HCT116 (cell line): ENCODE data around the gene GAK. TPM values are rescaled to one million over a fixed set of nuclear protein-coding genes. Genes with fewer than 3 reads are reported as not detected.

Experiments
- ATAC-seq: fragments of 200-7000 bp; cut with Tn5 transposase; 2 replicates; pipeline ENCODE4 v1.9.1; 2020; ENCODE audit warnings: mild to moderate bottlenecking, moderate library complexity
- BruUV-seq: library from RNA; stranded (reverse); fragments of 400-500 nt; replicated peaks from 2 replicates; lab custom pipeline; 2021; lab: Mats Ljungman, UMichigan
- CTCF ChIA-PET: fragments of 300-600 bp; sonication (Branson Sonifier 250); formaldehyde crosslinking; loops from one replicate; lab custom pipeline; 2021; ENCODE audit warnings: antibody characterized with exemption; lab: Charles Lee
- POLR2A ChIA-PET: fragments of 300-600, 350-600 bp; sonication (Branson Sonifier 250); formaldehyde crosslinking; loops from one replicate; lab custom pipeline; 2021; ENCODE audit warnings: antibody characterized with exemption; lab: Charles Lee
- RAD21 ChIA-PET, 2 experiments: fragments of 300-600 bp; sonication (Branson Sonifier 250); formaldehyde crosslinking; loops; one replicate each; lab custom pipeline; 2023; ENCODE audit warnings: low total read pairs in 2 of 2; ENCODE audit not compliant: uncharacterized antibody in 2 of 2, unreplicated experiment in 2 of 2, low non-redundant PET in 1 of 2; lab: Charles Lee
- DNase-seq: peaks from one replicate; pipeline ENCODE4 v3.0.0-alpha.2; 2010; ENCODE audit warnings: low read depth, low spot score
- H2AFZ ChIP-seq: fragments of 200-600 bp; shearing (Covaris generic), sonication (generic); 2 replicates; pipeline ENCODE4 v1.6.1; 2017; ENCODE audit warnings: low read depth, mixed run types, mixed read lengths, antibody characterized with exemption, low read length; ENCODE audit not compliant: poor library complexity, severe bottlenecking
- H3K27ac ChIP-seq: 2 replicates; pipeline ENCODE4 v1.5.1; 2012; ENCODE audit warnings: low read depth, low read length
- H3K27me3 ChIP-seq: fragments of 200-600 bp; sonication (generic); 2 replicates; pipeline ENCODE4 v1.6.1; 2016; ENCODE audit warnings: mixed run types, low read length, mixed read lengths; ENCODE audit not compliant: insufficient read depth
- H3K36me3 ChIP-seq, 2 experiments: fragments of 200-500 bp in 1 of 2; fragments of 200-600 bp in 1 of 2; sonication (Bioruptor generic) in 1 of 2; sonication (generic) in 1 of 2; 2 replicates each; pipeline versions ENCODE4 v1.5.1 to v1.6.1; 2014 to 2016; ENCODE audit warnings: low read length in 2 of 2, inconsistent platforms in 1 of 2, mixed read lengths in 1 of 2, mixed run types in 1 of 2; ENCODE audit not compliant: insufficient read depth in 2 of 2, control insufficient read depth in 1 of 2
- H3K4me1 ChIP-seq, 2 experiments: fragments of 200-600 bp in 1 of 2; sonication (generic) in 1 of 2; 2 replicates each; pipeline versions ENCODE4 v1.5.1 to v1.6.1; 2012 to 2017; ENCODE audit warnings: low read length in 2 of 2, inconsistent platforms in 1 of 2, mild to moderate bottlenecking in 1 of 2, mixed read lengths in 1 of 2, mixed run types in 1 of 2, moderate library complexity in 1 of 2; ENCODE audit not compliant: insufficient read depth in 2 of 2, control insufficient read depth in 1 of 2
- H3K4me2 ChIP-seq: fragments of 200-600 bp; sonication (generic); 2 replicates; pipeline ENCODE4 v1.6.1; 2017; ENCODE audit warnings: mixed run types, low read length, mixed read lengths
- H3K4me3 ChIP-seq, 2 experiments: fragments of 200-600 bp in 1 of 2; sonication (generic) in 1 of 2; replicated peaks in 1 of 2; 2 replicates each; pipeline ENCODE4 v1.5.1; 2011 to 2016; ENCODE audit warnings: low read length in 2 of 2, control low read depth in 1 of 2, low read depth in 1 of 2, mild to moderate bottlenecking in 1 of 2, mixed read lengths in 1 of 2, mixed run types in 1 of 2
- H3K79me2 ChIP-seq: fragments of 200-600 bp; sonication (generic); 2 replicates; pipeline ENCODE4 v1.6.1; 2017; ENCODE audit warnings: mild to moderate bottlenecking, mixed run types, low read length, moderate library complexity, mixed read lengths; ENCODE audit not compliant: insufficient read depth
- H3K9ac ChIP-seq: fragments of 200-600 bp; sonication (generic); 2 replicates; pipeline ENCODE4 v1.6.1; 2016; ENCODE audit warnings: low read length, mixed read lengths
- H3K9me2 ChIP-seq: fragments of 200-600 bp; sonication (generic), shearing (Covaris generic); 2 replicates; pipeline ENCODE4 v1.6.1; 2017; ENCODE audit warnings: mixed run types, mild to moderate bottlenecking, moderate library complexity; ENCODE audit not compliant: insufficient read depth
- H3K9me3 ChIP-seq, 2 experiments: fragments of 200-500 bp in 1 of 2; fragments of 200-600 bp in 1 of 2; sonication (Bioruptor generic) in 1 of 2; sonication (generic) in 1 of 2; 2 replicates each; pipeline ENCODE4 v1.6.1; 2014 to 2017; ENCODE audit warnings: low read length in 2 of 2, mixed read lengths in 2 of 2, inconsistent platforms in 1 of 2, low read depth in 1 of 2, mild to moderate bottlenecking in 1 of 2, mixed run types in 1 of 2, moderate library complexity in 1 of 2; ENCODE audit not compliant: control insufficient read depth in 1 of 2, insufficient read depth in 1 of 2
- H4K20me1 ChIP-seq: fragments of 200-600 bp; sonication (generic), shearing (Covaris generic); 2 replicates; pipeline ENCODE4 v1.6.1; 2017; ENCODE audit warnings: mixed run types, mild to moderate bottlenecking, moderate library complexity; ENCODE audit not compliant: insufficient read depth
- ATF3 ChIP-seq: IDR thresholded peaks from 2 replicates; pipeline ENCODE4 v1.6.1; 2012
- CBX3 ChIP-seq: IDR thresholded peaks from 2 replicates; pipeline ENCODE4 v1.6.1; 2012; ENCODE audit warnings: low read depth
- CEBPB ChIP-seq: IDR thresholded peaks from 2 replicates; pipeline ENCODE4 v1.6.1; 2012; ENCODE audit warnings: low read depth
- CTCF ChIP-seq, 3 experiments: fragments of 200-600 bp in 1 of 3; sonication (generic) in 1 of 3; IDR thresholded peaks in 2 of 3; conservative IDR thresholded peaks in 1 of 3; 2 replicates each; pipeline ENCODE4 v1.5.1; 2012 to 2017; ENCODE audit warnings: low read depth in 2 of 3, low read length in 2 of 3, antibody characterized with exemption in 1 of 3, borderline replicate concordance in 1 of 3, control low read depth in 1 of 3, mild to moderate bottlenecking in 1 of 3, mixed read lengths in 1 of 3, mixed run types in 1 of 3, moderate library complexity in 1 of 3; ENCODE audit not compliant: insufficient read depth in 1 of 3
- EGR1 ChIP-seq: IDR thresholded peaks from 2 replicates; pipeline ENCODE4 v1.6.1; 2012; ENCODE audit warnings: low read depth
- ELF1 ChIP-seq: IDR thresholded peaks from 2 replicates; pipeline ENCODE4 v1.6.1; 2012; ENCODE audit warnings: low read depth, borderline replicate concordance
- EZH2 ChIP-seq: fragments of 200-600 bp; sonication (generic); IDR thresholded peaks from 2 replicates; pipeline ENCODE4 v1.6.1; 2017; ENCODE audit warnings: antibody characterized with exemption, mixed run types
- EZH2phosphoT487 ChIP-seq: fragments of 200-600 bp; IDR thresholded peaks from 2 replicates; pipeline ENCODE4 v1.6.1; 2018; ENCODE audit warnings: antibody characterized with exemption, borderline replicate concordance
- FOSL1 ChIP-seq: IDR thresholded peaks from 2 replicates; pipeline ENCODE4 v1.6.1; 2012; ENCODE audit warnings: low read depth
- JUND ChIP-seq: IDR thresholded peaks from 2 replicates; pipeline ENCODE4 v1.6.1; 2012
- MAX ChIP-seq: IDR thresholded peaks from 2 replicates; pipeline ENCODE4 v1.6.1; 2012
- POLR2A ChIP-seq: IDR thresholded peaks from 2 replicates; pipeline ENCODE4 v1.7.0; 2011; ENCODE audit warnings: borderline replicate concordance; ENCODE audit not compliant: insufficient read depth, insufficient read length; ENCODE audit errors: extremely low read depth
- POLR2AphosphoS5 ChIP-seq: IDR thresholded peaks from 2 replicates; pipeline ENCODE4 v1.6.1; 2011; ENCODE audit warnings: mild to moderate bottlenecking, low read depth, low read length, moderate library complexity
- REST ChIP-seq: IDR thresholded peaks from 2 replicates; pipeline ENCODE4 v1.6.1; 2012; ENCODE audit warnings: low read depth
- SIN3A ChIP-seq: IDR thresholded peaks from 2 replicates; pipeline ENCODE4 v1.6.1; 2012; ENCODE audit warnings: low read depth
- SP1 ChIP-seq: IDR thresholded peaks from 2 replicates; pipeline ENCODE4 v1.6.1; 2012; ENCODE audit warnings: low read depth
- YY1 ChIP-seq: IDR thresholded peaks from 2 replicates; pipeline ENCODE4 v1.6.1; 2011; ENCODE audit warnings: low read length, low read depth, moderate library complexity, mild to moderate bottlenecking; ENCODE audit not compliant: insufficient replicate concordance; ENCODE audit errors: extremely low read depth
- ZBTB33 ChIP-seq: IDR thresholded peaks from 2 replicates; pipeline ENCODE4 v1.6.1; 2011; ENCODE audit warnings: mild to moderate bottlenecking, low read length, moderate library complexity; ENCODE audit not compliant: insufficient replicate concordance; ENCODE audit errors: extremely low read depth
- ZNF274 ChIP-seq: fragments of 200-500 bp; sonication (Bioruptor generic); IDR thresholded peaks from 2 replicates; pipeline ENCODE4 v1.6.1; 2014; ENCODE audit warnings: mild to moderate bottlenecking, low read depth, low read length, inconsistent platforms
- intact Hi-C: fragments of 100-400 bp; cut with micrococcal nuclease; formaldehyde crosslinking; loops from 2 replicates; pipeline ENCODE4 v1.10.0; 2022
- total RNA-seq: library from RNA; stranded (reverse); gene quantifications from one replicate; pipeline ENCODE4 v1.2.1, GENCODE V29; 2021; ENCODE audit not compliant: unreplicated experiment

The GAK gene
- total RNA-seq, 1 experiment from 2014 or later, result 123 TPM

- peak overlapping the region; percentile 71 for H3K9ac ChIP-seq
- H3K27ac ChIP-seq, result peak overlapping the region; percentile 58; the same call in 1 of the 2 replicates
These were observed 39.8 kb upstream of the GAK start for GRCh38 chr4:971666-972500.

More at GRCh38 chr4:971666-972500, 39.8 kb upstream of the GAK start:
- H4K20me1 ChIP-seq, result no peaks in the 10 kb centered on the region
- H3K9me2 ChIP-seq, result no peaks in the 10 kb centered on the region
- no peak for ATAC-seq
- H3K36me3 ChIP-seq, result no peaks in the 10 kb centered on the region
- TF ChIP-seq REST (no peak), EZH2 (no peak), EGR1 (no peak), FOSL1 (no peak), CTCF (IDR thresholded peaks at IDR 0.05 in 2 of 3, conservative IDR thresholded peaks at IDR 0.05 in 1 of 3; ENCODE audit: borderline replicate concordance in 1 of 3, insufficient read depth in 1 of 3, low read depth in 2 of 3, low read length in 2 of 3) (no peak), ZNF274 (no peak), ATF3 (no peak), SIN3A (no peak), POLR2AphosphoS5 (no peak), CBX3 (no peak), ZBTB33 (no peak), CEBPB (no peak), YY1 (no peak), POLR2A (no peak), SP1 (no peak), MAX (no peak), ELF1 (no peak), JUND (no peak), EZH2phosphoT487 (no peak)
- TSS peak; percentile 35 for BruUV-seq
- peak overlapping the region; percentile 92 for H3K4me2 ChIP-seq
- H3K4me1 ChIP-seq, result peaks cover 9 to 19% of the 10 kb centered on the region in 2 experiments; a peak in 3 of 4 replicates
- RAD21 ChIA-PET, result no interaction called here
- intact Hi-C loops, result loop anchor here (2.0 kb wide), 1 partner anchor 15 kb away; the partner anchor contains the start of gene IDUA
- H2AFZ ChIP-seq, result no peak overlapping the region
- CTCF ChIA-PET, result no interaction called here
- no peaks in the 10 kb centered on the region for H3K79me2 ChIP-seq
- POLR2A ChIA-PET, result no interaction called here
- no peak for DNase-seq
- H3K27me3 ChIP-seq, result no peaks in the 10 kb centered on the region
- no peaks in the 10 kb centered on the region for H3K9me3 ChIP-seq
- H3K4me3 ChIP-seq, result peak overlapping the region; percentile 68 to 80
